Measurements from ENCODE around the gene TBC1D10A. TPM values are rescaled to one million over a fixed set of nuclear protein-coding genes. Genes with fewer than 3 reads are reported as not detected.

TBC1D10A gene
- polyA plus RNA-seq, 3 donors from 2014 or later: 46.2 to 59.9 (median 49.2) TPM

- H3K27me3 Mint-ChIP-seq (ENCODE audit: low read depth in 3 of 3): peaks cover 2 to 5% (median 3%) of the 10 kb centered on the region in 3 donors
- no peak overlapping the region for H3K4me3 Mint-ChIP-seq
- no peak for DNase-seq
- no peaks in the 10 kb centered on the region for H3K4me1 Mint-ChIP-seq
- H3K27ac Mint-ChIP-seq: no peak overlapping the region
- H3K36me3 Mint-ChIP-seq: peaks cover 3 to 60% (median 26%) of the 10 kb centered on the region in 3 donors
- H3K9me3 Mint-ChIP-seq: no peaks in the 10 kb centered on the region
Observed at GRCh38 chr22:30337461-30337778, 10.7 kb upstream of the TBC1D10A start.

DNA sequence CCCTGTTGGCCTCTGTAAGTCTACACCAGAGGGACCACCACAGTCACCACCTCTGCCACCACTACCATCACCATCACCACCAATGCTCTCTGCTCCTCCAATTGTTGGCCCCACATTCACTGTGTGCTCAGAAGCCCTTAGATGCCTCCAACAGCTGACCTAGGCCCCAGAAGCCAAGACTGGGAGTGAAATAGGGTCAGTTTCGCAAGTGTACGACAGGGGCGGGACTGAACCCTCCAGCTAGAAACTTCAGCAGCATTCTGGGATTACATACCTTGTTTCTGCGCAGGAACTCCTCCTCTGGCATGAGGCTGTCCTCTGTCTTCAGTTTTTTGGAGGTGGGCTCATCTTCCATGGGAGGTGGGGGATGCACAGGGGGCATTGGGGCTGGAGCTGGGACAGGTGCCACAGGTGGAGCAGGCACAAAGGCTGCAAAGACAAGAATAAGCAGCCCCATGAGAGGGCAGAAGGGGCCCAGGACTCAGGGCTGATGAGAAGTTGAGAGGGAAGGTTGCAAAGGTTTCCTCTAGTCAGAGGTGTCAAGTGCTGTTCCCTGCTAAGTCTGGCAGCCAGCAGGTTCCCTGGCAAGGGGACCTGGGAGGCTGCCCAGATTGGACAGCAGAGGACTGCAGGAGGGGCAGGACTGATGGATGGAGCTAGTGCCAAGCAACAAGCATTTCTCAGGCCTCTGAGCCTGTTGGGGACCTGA, 10.2 kb upstream of the TBC1D10A start:
- Mint-ChIP-seq H3K36me3 (peaks cover 3 to 58% (median 26%) of the 10 kb centered on the region in 3 donors), H3K27me3 (ENCODE audit: low read depth in 3 of 3) (peaks cover 2 to 5% (median 5%) of the 10 kb centered on the region in 3 donors), H3K9me3 (no peaks in the 10 kb centered on the region), H3K4me1 (no peaks in the 10 kb centered on the region), H3K27ac (peak overlapping the region in 1 of 6 donors; percentile 39), H3K4me3 (no peak overlapping the region)
- no peak for DNase-seq

DNA sequence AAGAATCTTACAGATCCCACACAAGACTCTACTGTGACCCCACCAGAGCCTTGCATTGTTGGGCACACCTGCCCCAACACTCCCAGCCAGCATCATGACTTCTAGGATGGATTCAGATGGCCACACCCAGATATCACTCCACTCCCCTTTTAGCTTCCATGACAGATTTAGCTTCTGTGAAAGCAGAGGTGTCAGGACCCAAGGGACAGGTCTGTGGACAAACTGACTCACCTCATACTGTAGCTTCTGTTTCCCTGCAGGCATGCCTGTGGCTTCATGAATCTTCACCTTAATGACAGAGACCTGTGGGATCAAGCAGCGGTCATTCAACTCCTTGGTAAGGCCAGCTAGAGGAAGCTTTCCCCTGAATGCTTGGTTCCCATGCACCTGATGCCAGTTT, 8.5 kb upstream of the TBC1D10A start:
- Mint-ChIP-seq H3K9me3 (no peaks in the 10 kb centered on the region), H3K4me3 (no peak overlapping the region), H3K27me3 (ENCODE audit: low read depth in 3 of 3) (peaks cover 0 to 5% (median 2%) of the 10 kb centered on the region in 3 donors), H3K27ac (peak overlapping the region in 1 of 6 donors; percentile 7), H3K36me3 (peaks cover 6 to 50% (median 23%) of the 10 kb centered on the region in 3 donors), H3K4me1 (no peaks in the 10 kb centered on the region)
- DNase-seq: no peak

GRCh38 chr22:30334646-30335045, 7.9 kb upstream of the TBC1D10A start:
- Mint-ChIP-seq H3K36me3 (peaks cover 6 to 44% (median 17%) of the 10 kb centered on the region in 3 donors), H3K4me1 (no peaks in the 10 kb centered on the region), H3K27ac (no peak overlapping the region), H3K4me3 (no peak overlapping the region), H3K9me3 (no peaks in the 10 kb centered on the region), H3K27me3 (ENCODE audit: low read depth in 3 of 3) (peaks cover 0 to 5% (median 2%) of the 10 kb centered on the region in 3 donors)
- DNase-seq: no peak

- Mint-ChIP-seq H3K27ac (peak overlapping the region in 2 of 6 donors; percentile 39 to 40), H3K4me1 (no peaks in the 10 kb centered on the region), H3K36me3 (peaks cover 6 to 39% (median 13%) of the 10 kb centered on the region in 3 donors), H3K27me3 (ENCODE audit: low read depth in 3 of 3) (peaks cover 0 to 5% (median 2%) of the 10 kb centered on the region in 3 donors), H3K4me3 (no peak overlapping the region), H3K9me3 (no peaks in the 10 kb centered on the region)
- DNase-seq: no peak
Observed at GRCh38 chr22:30333707-30334087, 7.0 kb upstream of the TBC1D10A start.

DNA sequence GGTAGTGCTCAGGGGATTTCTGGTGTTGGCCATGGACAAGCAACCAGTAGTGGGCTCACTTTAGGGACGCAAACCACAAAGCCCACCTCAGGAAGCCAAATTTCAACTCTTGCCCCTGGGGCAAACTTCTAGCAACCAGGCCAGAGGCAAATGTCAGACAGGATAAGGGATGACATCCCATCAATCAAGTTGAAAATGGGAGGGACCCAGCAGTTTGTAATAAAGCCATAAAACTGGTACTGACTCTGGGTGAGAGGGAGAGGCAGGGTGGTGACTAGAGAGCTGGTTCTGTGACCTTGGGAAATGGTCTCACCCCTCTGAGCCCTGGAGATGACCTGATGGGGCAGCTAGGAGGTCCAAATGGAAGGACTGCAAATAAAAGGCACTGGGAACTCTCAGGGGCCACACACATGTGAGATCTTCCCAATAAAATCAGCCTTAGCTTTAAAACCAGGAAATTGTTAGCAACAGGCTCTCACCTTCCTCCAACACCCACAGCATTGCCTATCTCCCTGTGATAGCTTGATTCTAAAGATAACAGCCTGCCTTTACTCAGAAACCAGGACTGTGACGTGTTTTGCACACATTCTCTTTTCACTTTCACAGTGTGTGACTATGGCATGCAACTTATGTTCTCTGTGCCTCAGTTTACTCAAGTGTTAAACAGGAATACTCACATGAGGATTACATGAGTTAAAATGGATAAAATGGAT, 6.4 kb upstream of the TBC1D10A start:
- H3K4me3 Mint-ChIP-seq: no peak overlapping the region
- H3K4me1 Mint-ChIP-seq: no peaks in the 10 kb centered on the region
- H3K27ac Mint-ChIP-seq: peak overlapping the region in 3 of 6 donors; percentile 22 to 35 (median 23)
- peaks cover 4 to 34% (median 10%) of the 10 kb centered on the region in 3 donors for H3K36me3 Mint-ChIP-seq
- H3K9me3 Mint-ChIP-seq: no peaks in the 10 kb centered on the region
- no peak for DNase-seq
- peaks cover 0 to 5% (median 2%) of the 10 kb centered on the region in 3 donors for H3K27me3 Mint-ChIP-seq (ENCODE audit: low read depth in 3 of 3)

DNA sequence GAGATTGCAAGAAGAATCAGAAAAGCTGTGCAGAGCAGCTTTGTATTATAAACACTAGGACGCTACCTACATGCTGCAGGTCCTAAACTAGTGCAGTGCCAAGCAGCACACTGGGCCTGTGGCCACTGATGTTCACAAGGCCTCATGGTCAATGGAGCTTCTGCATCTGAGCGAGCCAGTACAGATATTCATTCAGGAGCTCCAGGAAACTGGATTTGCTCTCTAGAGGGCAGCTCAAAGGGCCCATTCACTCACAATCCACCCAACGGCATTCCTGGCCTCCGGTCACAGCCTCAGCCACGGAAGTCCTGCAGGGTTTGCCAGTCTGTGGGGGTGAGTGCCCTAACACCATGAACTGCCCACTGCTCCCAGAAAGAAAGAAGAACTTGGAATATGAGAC, 5.8 kb upstream of the TBC1D10A start:
- no peak overlapping the region for H3K4me3 Mint-ChIP-seq
- H3K4me1 Mint-ChIP-seq: peaks cover 2 to 3% of the 10 kb centered on the region in 2 donors
- peaks cover 0 to 5% (median 2%) of the 10 kb centered on the region in 3 donors for H3K27me3 Mint-ChIP-seq (ENCODE audit: low read depth in 3 of 3)

GRCh38 chr22:30328466-30329049, 1.8 kb upstream of the TBC1D10A start:
- H3K27ac Mint-ChIP-seq: peak overlapping the region in 1 of 6 donors; percentile 60
- no peaks in the 10 kb centered on the region for H3K9me3 Mint-ChIP-seq
- no peak for DNase-seq
- peaks cover 2 to 6% (median 5%) of the 10 kb centered on the region in 3 donors for H3K27me3 Mint-ChIP-seq (ENCODE audit: low read depth in 3 of 3)
- H3K4me3 Mint-ChIP-seq: peak overlapping the region in 1 of 5 donors; percentile 10
- H3K4me1 Mint-ChIP-seq: peaks cover 36% of the 10 kb centered on the region in 2 donors
- H3K36me3 Mint-ChIP-seq: peaks cover 3 to 10% (median 4%) of the 10 kb centered on the region in 3 donors

More for the DNA sequence above, 5.8 kb upstream of the TBC1D10A start:
- H3K27ac Mint-ChIP-seq: peak overlapping the region in 1 of 6 donors; percentile 23
- H3K9me3 Mint-ChIP-seq: no peaks in the 10 kb centered on the region
- DNase-seq: no peak
- peaks cover 4 to 34% (median 6%) of the 10 kb centered on the region in 3 donors for H3K36me3 Mint-ChIP-seq

DNA sequence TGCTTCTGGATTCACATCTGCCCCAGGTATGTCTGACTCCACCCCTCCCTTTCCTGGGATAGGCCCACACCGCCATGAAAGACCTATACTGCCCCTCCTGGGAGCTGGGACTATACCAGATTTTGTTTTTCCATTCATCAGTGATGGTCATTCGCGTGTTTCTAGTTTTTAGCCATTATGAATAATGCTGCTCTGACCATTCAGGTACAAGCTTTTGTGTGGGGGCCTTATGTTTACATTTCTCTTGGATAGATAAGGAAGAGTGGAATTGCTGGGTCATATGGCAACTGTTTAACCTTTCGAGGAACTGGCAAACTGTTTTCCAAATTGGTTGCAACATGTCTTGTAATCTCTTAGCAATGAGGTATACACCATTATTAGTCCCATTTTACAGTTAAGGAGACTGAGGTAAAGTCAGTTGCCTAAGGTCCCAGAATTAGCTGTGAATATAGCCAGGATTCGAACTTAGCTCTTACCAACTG, 1.2 kb upstream of the TBC1D10A start:
- H3K27me3 Mint-ChIP-seq (ENCODE audit: low read depth in 3 of 3): peaks cover 2 to 6% (median 5%) of the 10 kb centered on the region in 3 donors
- no peaks in the 10 kb centered on the region for H3K9me3 Mint-ChIP-seq
- peaks cover 3 to 11% (median 7%) of the 10 kb centered on the region in 3 donors for H3K36me3 Mint-ChIP-seq
- H3K4me1 Mint-ChIP-seq: peaks cover 42% of the 10 kb centered on the region in 2 donors
- DNase-seq: no peak
- H3K4me3 Mint-ChIP-seq: peak overlapping the region in 3 of 5 donors; percentile 59 to 74 (median 69)
- H3K27ac Mint-ChIP-seq: peak overlapping the region; percentile 72 to 91 (median 87)

- H3K27ac Mint-ChIP-seq: peak overlapping the region in 5 of 6 donors; percentile 57 to 91 (median 84)
- H3K27me3 Mint-ChIP-seq (ENCODE audit: low read depth in 3 of 3): peaks cover 2 to 6% (median 2%) of the 10 kb centered on the region in 3 donors
- H3K4me1 Mint-ChIP-seq: peaks cover 52 to 54% of the 10 kb centered on the region in 2 donors
- peak overlapping the region; percentile 87 to 90 (median 88) for H3K4me3 Mint-ChIP-seq
- peaks cover 3 to 8% (median 7%) of the 10 kb centered on the region in 3 donors for H3K36me3 Mint-ChIP-seq
- H3K9me3 Mint-ChIP-seq: no peaks in the 10 kb centered on the region
- DNase-seq: peak in 1 of 3 donors; percentile 34
Observed at GRCh38 chr22:30326255-30326705, 461 bp downstream of the TBC1D10A start.

DNA sequence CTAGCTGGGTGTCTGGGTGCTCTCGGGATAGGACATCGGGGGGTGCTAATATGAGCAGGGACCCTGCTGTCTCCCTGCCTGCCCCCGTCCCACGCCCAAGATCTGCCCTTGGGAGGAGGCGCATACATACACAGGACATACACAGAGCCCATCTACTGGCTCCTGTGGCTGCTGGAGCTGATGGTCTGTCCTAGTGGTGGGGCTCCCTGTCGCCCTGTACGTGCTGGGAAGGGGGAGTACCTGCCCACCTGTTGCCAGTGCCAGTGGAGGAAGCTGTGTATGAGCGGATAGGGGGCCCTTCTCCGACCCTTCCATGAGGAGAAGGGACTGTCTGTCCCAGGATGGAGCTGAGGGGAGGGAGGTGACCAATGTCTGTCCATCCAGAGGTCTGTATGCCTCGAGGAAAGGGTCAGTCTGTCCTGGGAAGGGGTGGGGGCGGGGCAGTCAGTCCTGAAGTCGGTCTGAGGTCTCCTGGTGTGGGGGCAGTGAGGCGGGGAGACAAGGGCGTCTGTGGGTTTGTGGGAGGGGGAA, 952 bp downstream of the TBC1D10A start:
- Mint-ChIP-seq H3K9me3 (no peaks in the 10 kb centered on the region), H3K27me3 (ENCODE audit: low read depth in 3 of 3) (peaks cover 2 to 6% (median 2%) of the 10 kb centered on the region in 3 donors), H3K4me3 (peak overlapping the region; percentile 87 to 90 (median 88)), H3K27ac (peak overlapping the region; percentile 68 to 91 (median 86)), H3K36me3 (peaks cover 3 to 8% (median 7%) of the 10 kb centered on the region in 3 donors), H3K4me1 (peaks cover 56 to 59% of the 10 kb centered on the region in 2 donors)
- DNase-seq: no peak

GRCh38 chr22:30325065-30325720, 1.5 kb downstream of the TBC1D10A start:
- Mint-ChIP-seq H3K4me1 (peaks cover 61 to 65% of the 10 kb centered on the region in 2 donors), H3K27ac (peak overlapping the region; percentile 68 to 91 (median 86)), H3K4me3 (peak overlapping the region; percentile 87 to 90 (median 88)), H3K36me3 (peaks cover 0 to 3% (median 3%) of the 10 kb centered on the region in 3 donors), H3K9me3 (no peaks in the 10 kb centered on the region), H3K27me3 (ENCODE audit: low read depth in 3 of 3) (peaks cover 2 to 6% (median 2%) of the 10 kb centered on the region in 3 donors)
- no peak for DNase-seq

Data from immature natural killer cell (primary cell).